HL-60 (cell line): ENCODE data around the gene NT5C.

Experiments
- DNase-seq, 2 experiments: peaks; one replicate each; pipeline ENCODE4 v3.0.0-alpha.2; 2010 to 2020; ENCODE audit warnings: low read depth in 1 of 2, low spot score in 1 of 2
- H3K27ac ChIP-seq: fragments of 250-450 bp; sonication (Bioruptor Pico); replicated peaks from 2 replicates; pipeline ENCODE4 v1.5.1; 2020; ENCODE audit warnings: mild to moderate bottlenecking, moderate library complexity
- H3K27me3 ChIP-seq: fragments of 250-450 bp; sonication (Bioruptor Pico); 2 replicates; pipeline ENCODE4 v1.5.1; 2021; ENCODE audit warnings: mild to moderate bottlenecking, moderate library complexity; ENCODE audit not compliant: insufficient read depth, poor library complexity, severe bottlenecking
- H3K4me3 ChIP-seq: replicated peaks from 2 replicates; pipeline ENCODE4 v1.5.1; 2011; ENCODE audit warnings: mild to moderate bottlenecking, control low read depth, low read length; ENCODE audit not compliant: insufficient read depth
- GABPA ChIP-seq: IDR thresholded peaks from 2 replicates; pipeline ENCODE4 v1.6.1; 2012; ENCODE audit warnings: low read depth
- POLR2AphosphoS5 ChIP-seq: IDR thresholded peaks from 2 replicates; pipeline ENCODE4 v1.6.1; 2012; ENCODE audit warnings: low read depth
- SPI1 ChIP-seq: IDR thresholded peaks from 2 replicates; pipeline ENCODE4 v1.6.1; 2012; ENCODE audit warnings: low read depth, mild to moderate bottlenecking, borderline replicate concordance
- TF ChIP-seq, protein P1 (sequence below): IDR thresholded peaks from 2 replicates; pipeline ENCODE4 v1.6.1; 2012; ENCODE audit warnings: low read depth; ENCODE audit not compliant: insufficient replicate concordance
- TF ChIP-seq, protein P2 (sequence below): IDR thresholded peaks from one replicate; pipeline ENCODE4 v1.5.1; 2011; ENCODE audit warnings: low read length, control low read depth, inconsistent platforms; ENCODE audit not compliant: insufficient read depth

Gene NT5C

DNA sequence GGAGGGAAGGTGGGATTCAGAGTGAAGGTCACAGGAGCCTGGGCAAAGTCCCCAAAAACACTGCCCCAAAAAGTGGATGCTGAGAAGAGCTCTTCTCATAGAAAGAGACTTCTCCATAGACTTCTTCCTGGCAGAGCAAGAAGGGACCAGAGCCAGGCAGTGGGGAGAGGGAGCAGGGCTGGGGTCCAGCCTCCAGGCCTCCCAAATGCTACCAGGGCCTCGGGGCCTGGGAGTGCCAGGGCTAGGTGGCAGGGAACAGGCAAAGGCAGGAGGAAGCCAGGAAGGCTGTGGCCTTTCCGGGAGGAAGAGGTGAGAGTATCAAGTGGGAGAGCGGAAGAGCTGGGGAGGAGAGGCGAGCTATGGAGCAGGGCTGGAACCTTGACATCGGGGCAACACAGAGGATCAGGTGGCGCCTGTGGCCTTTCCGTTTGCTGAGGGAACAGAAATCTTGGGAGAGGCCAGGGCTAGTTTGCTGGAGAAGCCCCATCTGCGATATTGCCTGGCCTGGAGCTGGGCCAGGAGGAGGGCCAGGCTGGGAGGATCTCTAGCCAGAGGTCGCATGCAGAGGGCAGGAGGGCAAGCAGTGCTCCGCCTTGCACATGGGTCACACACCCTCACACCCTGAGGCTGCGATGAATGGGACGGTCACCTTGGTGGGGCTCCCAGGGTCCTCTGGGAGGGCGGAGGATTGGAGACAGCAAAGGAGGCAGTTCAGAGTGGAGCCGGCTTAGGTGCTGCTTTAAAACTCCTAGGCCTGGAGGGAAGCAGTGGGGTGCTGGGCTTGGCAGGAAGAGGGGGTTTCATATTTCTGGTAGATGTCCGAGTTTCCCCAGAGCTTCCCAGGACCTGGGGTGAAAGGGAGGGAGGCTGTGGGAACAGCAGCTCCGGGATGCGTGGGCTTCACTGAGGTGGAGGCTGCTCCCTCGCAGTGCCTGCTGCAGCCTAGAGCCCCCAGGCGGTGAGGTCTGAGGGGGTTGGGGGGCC lies 40.4 kb downstream of the NT5C start:
- TF ChIP-seq, protein P1, sequence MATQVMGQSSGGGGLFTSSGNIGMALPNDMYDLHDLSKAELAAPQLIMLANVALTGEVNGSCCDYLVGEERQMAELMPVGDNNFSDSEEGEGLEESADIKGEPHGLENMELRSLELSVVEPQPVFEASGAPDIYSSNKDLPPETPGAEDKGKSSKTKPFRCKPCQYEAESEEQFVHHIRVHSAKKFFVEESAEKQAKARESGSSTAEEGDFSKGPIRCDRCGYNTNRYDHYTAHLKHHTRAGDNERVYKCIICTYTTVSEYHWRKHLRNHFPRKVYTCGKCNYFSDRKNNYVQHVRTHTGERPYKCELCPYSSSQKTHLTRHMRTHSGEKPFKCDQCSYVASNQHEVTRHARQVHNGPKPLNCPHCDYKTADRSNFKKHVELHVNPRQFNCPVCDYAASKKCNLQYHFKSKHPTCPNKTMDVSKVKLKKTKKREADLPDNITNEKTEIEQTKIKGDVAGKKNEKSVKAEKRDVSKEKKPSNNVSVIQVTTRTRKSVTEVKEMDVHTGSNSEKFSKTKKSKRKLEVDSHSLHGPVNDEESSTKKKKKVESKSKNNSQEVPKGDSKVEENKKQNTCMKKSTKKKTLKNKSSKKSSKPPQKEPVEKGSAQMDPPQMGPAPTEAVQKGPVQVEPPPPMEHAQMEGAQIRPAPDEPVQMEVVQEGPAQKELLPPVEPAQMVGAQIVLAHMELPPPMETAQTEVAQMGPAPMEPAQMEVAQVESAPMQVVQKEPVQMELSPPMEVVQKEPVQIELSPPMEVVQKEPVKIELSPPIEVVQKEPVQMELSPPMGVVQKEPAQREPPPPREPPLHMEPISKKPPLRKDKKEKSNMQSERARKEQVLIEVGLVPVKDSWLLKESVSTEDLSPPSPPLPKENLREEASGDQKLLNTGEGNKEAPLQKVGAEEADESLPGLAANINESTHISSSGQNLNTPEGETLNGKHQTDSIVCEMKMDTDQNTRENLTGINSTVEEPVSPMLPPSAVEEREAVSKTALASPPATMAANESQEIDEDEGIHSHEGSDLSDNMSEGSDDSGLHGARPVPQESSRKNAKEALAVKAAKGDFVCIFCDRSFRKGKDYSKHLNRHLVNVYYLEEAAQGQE: no peak
- TF ChIP-seq, protein P2, sequence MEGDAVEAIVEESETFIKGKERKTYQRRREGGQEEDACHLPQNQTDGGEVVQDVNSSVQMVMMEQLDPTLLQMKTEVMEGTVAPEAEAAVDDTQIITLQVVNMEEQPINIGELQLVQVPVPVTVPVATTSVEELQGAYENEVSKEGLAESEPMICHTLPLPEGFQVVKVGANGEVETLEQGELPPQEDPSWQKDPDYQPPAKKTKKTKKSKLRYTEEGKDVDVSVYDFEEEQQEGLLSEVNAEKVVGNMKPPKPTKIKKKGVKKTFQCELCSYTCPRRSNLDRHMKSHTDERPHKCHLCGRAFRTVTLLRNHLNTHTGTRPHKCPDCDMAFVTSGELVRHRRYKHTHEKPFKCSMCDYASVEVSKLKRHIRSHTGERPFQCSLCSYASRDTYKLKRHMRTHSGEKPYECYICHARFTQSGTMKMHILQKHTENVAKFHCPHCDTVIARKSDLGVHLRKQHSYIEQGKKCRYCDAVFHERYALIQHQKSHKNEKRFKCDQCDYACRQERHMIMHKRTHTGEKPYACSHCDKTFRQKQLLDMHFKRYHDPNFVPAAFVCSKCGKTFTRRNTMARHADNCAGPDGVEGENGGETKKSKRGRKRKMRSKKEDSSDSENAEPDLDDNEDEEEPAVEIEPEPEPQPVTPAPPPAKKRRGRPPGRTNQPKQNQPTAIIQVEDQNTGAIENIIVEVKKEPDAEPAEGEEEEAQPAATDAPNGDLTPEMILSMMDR: no peak
- TF ChIP-seq SPI1 (no peak), POLR2AphosphoS5 (no peak), GABPA (no peak)

DNA sequence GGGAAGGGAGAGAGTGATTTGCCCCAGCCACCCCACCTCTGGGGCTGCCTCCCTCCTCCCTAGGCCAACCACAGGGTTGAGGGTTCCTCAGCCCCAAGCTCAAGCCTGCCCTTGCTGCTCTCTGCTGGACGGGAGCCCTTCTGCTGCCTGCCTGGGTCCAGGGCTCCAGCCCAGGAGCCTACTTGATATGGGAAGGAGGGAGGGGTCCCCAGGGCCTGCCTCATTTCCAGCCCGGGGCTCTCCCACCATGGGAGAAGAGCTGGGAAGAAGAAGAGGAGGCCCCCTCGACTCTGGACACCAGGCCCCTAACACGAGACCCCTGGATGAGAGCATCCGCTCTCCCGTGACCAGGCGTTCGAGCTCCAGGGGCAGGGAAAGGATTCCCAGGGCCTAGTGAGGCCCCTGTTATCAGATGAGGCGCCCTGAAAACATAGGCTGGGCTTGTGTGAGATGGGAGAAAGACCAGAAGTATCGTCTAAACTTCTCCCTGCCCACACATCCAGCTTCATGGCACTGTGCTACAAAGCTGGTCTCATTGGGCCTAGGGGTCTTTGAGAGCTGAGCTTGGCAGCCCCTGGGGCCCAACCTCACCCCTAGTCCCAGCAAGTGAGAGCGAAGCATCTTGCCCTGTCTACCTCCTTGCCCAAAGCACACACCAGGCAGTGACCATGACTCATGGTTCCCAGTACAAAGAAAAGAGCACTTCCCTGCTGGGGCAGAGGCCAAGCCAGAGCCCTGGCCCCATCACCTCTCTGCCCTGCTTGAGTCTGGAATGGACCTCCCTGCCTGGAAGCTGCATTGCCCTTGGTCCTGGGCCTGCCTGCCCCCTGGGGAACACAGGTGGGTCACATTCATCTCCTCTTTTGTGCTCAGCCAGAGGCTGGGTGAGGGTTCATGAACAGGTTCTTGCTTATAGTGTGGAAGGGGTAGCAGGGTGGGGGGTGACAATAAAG lies 42.8 kb downstream of the NT5C start:
- Histone ChIP-seq H3K27me3 (no peaks in the 10 kb centered on the region), H3K27ac (peak overlapping the region; percentile 71), H3K4me3 (no peak overlapping the region)
- no peak for DNase-seq
- TF ChIP-seq GABPA (no peak), SPI1 (no peak), POLR2AphosphoS5 (no peak)
- TF ChIP-seq, protein P1: no peak
- TF ChIP-seq, protein P2: no peak

More for the DNA sequence above, 40.4 kb downstream of the NT5C start:
- DNase-seq: no peak
- Histone ChIP-seq H3K27ac (no peak overlapping the region), H3K27me3 (no peaks in the 10 kb centered on the region), H3K4me3 (no peak overlapping the region)

DNA sequence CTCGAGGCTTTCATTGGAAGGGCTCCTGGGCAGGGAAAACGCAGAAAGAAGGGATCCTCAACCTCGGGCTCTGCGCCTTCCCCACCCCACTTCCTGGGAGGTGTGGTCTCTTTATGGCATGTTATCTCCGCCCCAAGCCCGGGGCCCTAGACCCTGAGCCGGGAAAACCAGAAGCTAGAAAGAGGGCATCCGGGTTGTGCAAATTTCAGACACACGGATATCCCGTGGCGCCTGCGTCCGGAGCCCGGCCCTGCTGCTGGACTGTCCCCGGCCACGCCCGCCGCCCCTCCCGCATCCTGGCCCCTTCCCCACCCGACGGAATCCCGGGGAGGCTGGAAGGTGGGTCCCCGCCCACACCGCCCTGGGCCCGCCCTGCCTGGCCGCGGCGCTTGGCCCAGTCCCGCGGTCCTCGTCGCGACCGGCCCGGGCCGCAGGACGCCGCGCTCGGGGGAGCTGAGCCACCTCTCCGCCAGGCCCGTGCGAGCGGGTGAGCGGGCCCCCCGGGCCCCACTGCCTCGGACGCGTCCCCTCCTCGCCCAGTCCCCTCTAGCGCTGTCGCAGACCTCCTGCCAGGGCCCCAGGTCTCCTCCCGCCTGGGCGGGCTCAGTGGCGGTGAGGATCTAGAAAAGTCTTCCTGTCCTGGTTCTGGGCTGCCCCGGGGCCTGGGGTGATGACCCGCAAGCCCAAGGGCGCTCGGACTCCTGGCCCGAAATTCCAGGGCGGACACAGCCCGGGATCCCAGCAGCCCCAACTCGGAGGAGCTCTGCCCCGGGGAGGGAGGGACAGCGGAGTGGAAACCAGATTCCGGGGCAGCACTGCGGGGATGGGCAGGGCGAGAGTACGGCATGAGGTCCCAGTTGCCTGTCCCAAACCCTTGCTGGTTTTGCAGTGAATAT lies 43.7 kb downstream of the NT5C start, which contains the start of gene SLC16A5:
Gene SLC16A5 (plus strand): TSS at position 397 of the 896 bp plus-strand sequence. CDS start 5,683 bp downstream, outside the sequence.
- Histone ChIP-seq H3K27me3 (no peaks in the 10 kb centered on the region), H3K27ac (peak within 1 kb of the TSS; percentile 71), H3K4me3 (no peak within 1 kb of the TSS)
- peak in 1 of 2 experiments; percentile 85 for DNase-seq
- TF ChIP-seq GABPA (no peak), SPI1 (no peak), POLR2AphosphoS5 (0 out of 2 replicates have a peak, but pooled peaks have one; percentile 19)
- TF ChIP-seq, protein P1: no peak
